Glomerular endothelial cell (primary cell): ENCODE results near the gene HUNK. TPM values are rescaled to one million over a fixed set of nuclear protein-coding genes. Genes with fewer than 3 reads are reported as not detected.

Experiments used
- DNase-seq: peaks from one replicate; pipeline ENCODE4 v3.0.0-alpha.2; 2011; ENCODE audit warnings: low read depth, low spot score; ENCODE audit errors: extremely low read depth
- total RNA-seq: library from RNA; depleted of rRNA; stranded (reverse); fragments of >200 nt; gene quantifications from 2 replicates; pipeline ENCODE4 v1.2.3, GENCODE V29; 2015

The HUNK gene
- total RNA-seq, 1 donor from 2014 or later: not detected

GRCh38 chr21:31915566-31915965 lies 42.7 kb downstream of the HUNK start:
- DNase-seq: no peak

GRCh38 chr21:31917108-31917507 lies 44.3 kb downstream of the HUNK start:
- DNase-seq: no peak

- DNase-seq: no peak
These were observed 45.5 kb downstream of the HUNK start for GRCh38 chr21:31918250-31918775.

- no peak for DNase-seq
These were observed 47.5 kb downstream of the HUNK start for GRCh38 chr21:31920275-31920674.

- no peak for DNase-seq
These were observed 48.3 kb downstream of the HUNK start for GRCh38 chr21:31921079-31921478.

- DNase-seq: no peak
These were observed 50.1 kb downstream of the HUNK start for GRCh38 chr21:31922881-31923280.

- no peak for DNase-seq
These were observed 50.9 kb downstream of the HUNK start for GRCh38 chr21:31923756-31924155.

GRCh38 chr21:31924548-31924947 lies 51.7 kb downstream of the HUNK start:
- DNase-seq: no peak

GRCh38 chr21:31926498-31926897 lies 53.7 kb downstream of the HUNK start:
- DNase-seq: no peak

- no peak for DNase-seq
These were observed 55.0 kb downstream of the HUNK start for GRCh38 chr21:31927689-31928353.

- DNase-seq: no peak
These were observed 55.8 kb downstream of the HUNK start for GRCh38 chr21:31928656-31929055.

GRCh38 chr21:31929548-31929947 lies 56.7 kb downstream of the HUNK start:
- no peak for DNase-seq

GRCh38 chr21:31930001-31930400 lies 57.2 kb downstream of the HUNK start:
- no peak for DNase-seq

GRCh38 chr21:31931644-31932469 lies 59.0 kb downstream of the HUNK start:
- DNase-seq: no peak

GRCh38 chr21:31932470-31932764 lies 59.6 kb downstream of the HUNK start:
- no peak for DNase-seq

GRCh38 chr21:31937303-31937702 lies 64.5 kb downstream of the HUNK start:
- DNase-seq: no peak

- no peak for DNase-seq
These were observed 65.8 kb downstream of the HUNK start for GRCh38 chr21:31938330-31939301.

- no peak for DNase-seq
These were observed 68.9 kb downstream of the HUNK start for GRCh38 chr21:31941694-31942093.

GRCh38 chr21:31943561-31943960 lies 70.7 kb downstream of the HUNK start:
- no peak for DNase-seq

- no peak for DNase-seq
These were observed 72.3 kb downstream of the HUNK start for GRCh38 chr21:31945141-31945540.

GRCh38 chr21:31945546-31945945 lies 72.7 kb downstream of the HUNK start:
- no peak for DNase-seq
